GM21825 (cell line): ENCODE measurements around the gene ARPIN.
A peak's percentile ranks its signal among the peaks of the same experiment; 100 is the strongest.
"Not testable (repeated sequence)": the region's sequence is repeated elsewhere in the genome, so short reads cannot be mapped to it uniquely, and the experiment has no call there.

ENCODE experiments used
- ATAC-seq: cut with Tn5 transposase; IDR thresholded peaks from one replicate; pipeline ENCODE4 v1.9.1; 2021; ENCODE audit warnings: mild to moderate bottlenecking, moderate library complexity; ENCODE audit not compliant: unreplicated experiment

Gene ARPIN

GRCh38 chr15:89910891-89911626 lies 1.7 kb downstream of the ARPIN start:
- no peak for ATAC-seq

GRCh38 chr15:89909611-89910010 lies 3.1 kb downstream of the ARPIN start:
- no peak for ATAC-seq

- ATAC-seq, result no peak
Observed at GRCh38 chr15:89908226-89908625, 4.5 kb downstream of the ARPIN start.

- ATAC-seq, result no peak
Observed at GRCh38 chr15:89907289-89907688, 5.5 kb downstream of the ARPIN start.

- ATAC-seq, result no peak
Observed at GRCh38 chr15:89905846-89906378, 6.8 kb downstream of the ARPIN start.

- no peak for ATAC-seq
Observed at GRCh38 chr15:89904519-89904918, 8.2 kb downstream of the ARPIN start.

- no peak for ATAC-seq
Observed at GRCh38 chr15:89903858-89904130, 9.0 kb downstream of the ARPIN start.

- no peak for ATAC-seq
Observed at GRCh38 chr15:89903015-89903857, 9.5 kb downstream of the ARPIN start.

- no peak for ATAC-seq
Observed at GRCh38 chr15:89900849-89901248, 11.9 kb downstream of the ARPIN start.

GRCh38 chr15:89899951-89900567 lies 12.7 kb downstream of the ARPIN start:
- ATAC-seq, result no peak

- no peak for ATAC-seq
Observed at GRCh38 chr15:89899295-89899945, 13.3 kb downstream of the ARPIN start.

GRCh38 chr15:89898614-89899294 lies 14.0 kb downstream of the ARPIN start:
- peak; percentile 50 for ATAC-seq

GRCh38 chr15:89898146-89898545 lies 14.6 kb downstream of the ARPIN start:
- no peak for ATAC-seq

GRCh38 chr15:89893696-89894447 lies 18.9 kb downstream of the ARPIN start, which contains the start of gene AP3S2:
AP3S2 (minus strand) TSS chr15:89893994; CDS start chr15:89893949, 45 bp downstream.
- ATAC-seq, result peak; percentile 87

GRCh38 chr15:89893027-89893426 lies 19.7 kb downstream of the ARPIN start:
- ATAC-seq, result no peak

GRCh38 chr15:89888214-89888804 lies 24.4 kb downstream of the ARPIN start:
- no peak for ATAC-seq

GRCh38 chr15:89885611-89886010 lies 27.1 kb downstream of the ARPIN start:
- ATAC-seq, result no peak

- not testable (repeated sequence) for ATAC-seq
Observed at GRCh38 chr15:89885179-89885578, 27.6 kb downstream of the ARPIN start.

GRCh38 chr15:89883518-89883917 lies 29.2 kb downstream of the ARPIN start:
- ATAC-seq, result no peak
